Posterior cingulate gyrus (tissue), 11 donors: ENCODE data around the gene ZACN.

Source experiments
- DNase-seq, 10 donors: peaks; one replicate each; pipeline versions ENCODE4 v3.0.0 to v3.0.0-alpha.2; 2020 to 2021; ENCODE audit warnings: mixed read lengths in 3 of 10
- intact Hi-C: fragments of 100-400 bp; cut with DNase I; formaldehyde crosslinking; loops from one replicate; pipeline ENCODE4 v1.15.1; 2023

The ZACN gene

DNA sequence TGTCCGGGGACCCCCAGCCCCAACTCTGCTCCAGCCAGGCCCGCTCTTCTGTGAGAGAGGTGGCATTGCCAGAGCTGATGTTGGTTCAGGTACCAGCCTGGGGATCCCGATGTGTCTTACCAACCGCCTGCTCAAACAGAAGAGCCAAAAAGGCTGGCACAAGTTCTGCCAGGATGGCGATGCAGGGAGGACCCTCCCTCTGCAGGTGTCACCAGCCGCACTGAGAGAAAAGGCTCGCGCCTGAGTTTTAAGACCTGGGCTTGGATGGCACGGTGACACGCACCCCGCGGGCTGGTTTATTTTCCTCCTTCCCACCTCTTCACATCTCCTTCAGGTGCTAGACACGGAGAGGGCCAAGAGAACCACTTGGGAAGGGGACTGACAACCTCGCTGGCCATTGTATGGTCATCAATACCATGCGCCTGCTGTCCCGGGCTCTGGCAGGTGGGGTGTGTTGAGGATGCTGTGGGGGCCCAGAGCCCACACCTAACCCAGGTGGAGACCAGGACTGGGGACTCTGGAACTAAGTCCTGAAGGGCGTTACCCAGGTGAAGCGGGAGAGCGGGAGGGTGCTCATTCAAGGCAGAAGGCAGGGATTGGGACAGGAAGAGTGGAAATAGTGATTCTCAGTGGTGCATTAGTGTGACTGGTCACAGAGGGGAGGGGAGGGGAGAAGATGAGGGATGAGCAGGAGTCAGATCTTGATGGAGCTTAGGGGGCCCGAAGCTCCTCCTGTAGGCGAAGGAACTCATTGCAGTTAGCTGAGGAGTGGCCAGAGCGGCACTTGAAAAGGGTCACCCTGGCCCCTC is 45.8 kb downstream of the ZACN start:
- intact Hi-C loops: no loop called here

DNA sequence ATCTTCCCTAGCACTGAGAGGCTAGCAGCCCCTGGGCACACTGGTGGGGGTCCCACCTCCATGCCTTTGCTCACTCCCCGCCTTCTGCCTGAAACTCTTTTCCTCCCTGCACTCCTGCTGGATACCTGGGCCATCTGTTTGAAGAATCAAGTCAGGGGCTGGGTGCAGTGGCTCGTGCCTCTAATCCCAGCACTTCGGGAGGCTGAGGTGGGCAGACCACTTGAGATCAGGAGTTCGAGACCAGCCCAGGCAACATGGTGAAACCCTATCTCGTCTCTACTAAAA is 46.4 kb downstream of the ZACN start:
- peak in 1 of 10 donors; percentile 44 for DNase-seq
- intact Hi-C loops: no loop called here

More for the DNA sequence above, 45.8 kb downstream of the ZACN start:
- DNase-seq: peak in 1 of 10 donors; percentile 56

DNA sequence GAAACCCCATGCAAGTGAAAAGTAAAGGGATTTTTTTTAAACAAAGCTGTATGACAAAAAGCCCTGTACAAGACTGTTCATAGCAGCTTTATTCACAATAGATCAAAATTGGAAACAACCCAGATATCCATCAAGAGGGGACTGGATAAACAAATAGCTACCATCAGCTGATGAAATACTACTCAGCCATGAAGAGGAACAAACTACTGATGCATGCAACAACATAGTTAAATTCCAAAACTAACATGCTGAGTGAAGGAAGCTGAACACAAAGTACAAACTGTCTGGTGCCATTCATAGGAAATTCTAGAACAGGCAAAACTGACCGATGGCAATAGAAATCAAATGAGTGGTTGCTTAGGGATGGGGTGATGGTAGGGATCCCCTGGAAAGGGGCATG is 46.9 kb downstream of the ZACN start:
- intact Hi-C loops: no loop called here

DNA sequence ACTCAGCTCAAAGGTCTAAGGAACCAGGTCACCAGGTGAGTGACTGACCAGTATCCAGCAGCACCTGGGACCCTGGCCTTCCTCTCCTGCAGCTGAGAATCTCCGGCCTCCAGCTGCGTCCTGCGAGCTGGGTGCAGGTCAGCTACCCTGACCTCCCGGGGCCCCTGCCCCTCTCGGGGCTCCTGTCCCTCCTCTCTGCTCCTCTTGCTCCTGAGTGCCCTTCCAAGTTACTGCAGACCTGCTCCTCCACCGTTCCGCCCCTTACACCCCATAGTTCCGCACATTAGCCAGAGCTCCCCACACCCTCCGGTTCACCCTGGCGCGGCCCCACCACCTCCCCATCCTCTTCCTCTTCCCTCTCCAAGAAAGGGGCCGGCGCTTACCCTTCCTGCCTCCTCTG is 51.5 kb downstream of the ZACN start:
- peak in 1 of 10 donors; percentile 36 for DNase-seq
- intact Hi-C loops: no loop called here

More for the DNA sequence above, 46.9 kb downstream of the ZACN start:
- DNase-seq: no peak

DNA sequence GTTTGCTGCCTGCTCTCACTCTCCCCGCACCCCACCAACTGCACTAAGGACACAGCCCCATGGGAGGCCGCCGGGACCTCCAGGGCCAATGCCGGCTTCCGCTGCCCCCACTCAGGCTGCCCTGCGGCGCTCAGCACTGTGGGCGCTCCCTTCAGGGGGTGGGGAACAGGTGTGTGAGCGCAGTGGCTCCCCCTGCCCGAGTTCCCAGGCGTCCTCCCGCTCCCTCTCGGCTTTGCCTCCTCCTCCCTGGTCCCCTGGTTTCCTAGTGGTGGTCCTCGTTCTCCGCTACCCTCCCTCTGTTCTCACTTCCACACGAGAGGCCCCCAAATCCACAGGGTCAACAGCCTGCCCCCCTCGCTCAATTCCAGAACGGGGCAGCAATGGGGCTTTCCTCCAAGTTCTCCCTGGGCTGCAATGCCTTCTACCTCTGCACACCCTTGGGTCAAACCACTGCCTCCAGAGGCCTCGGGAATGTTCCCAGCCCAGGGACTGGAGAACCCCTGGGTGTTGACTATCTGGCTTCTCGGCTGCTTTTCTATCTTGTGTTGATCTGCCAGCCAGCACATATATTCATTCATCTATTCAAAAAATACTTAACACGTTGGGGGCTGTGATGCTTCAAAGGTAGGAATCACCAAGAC is 52.2 kb downstream of the ZACN start:
- DNase-seq: peak in 1 of 10 donors; percentile 59
- intact Hi-C loops: no loop called here

DNA sequence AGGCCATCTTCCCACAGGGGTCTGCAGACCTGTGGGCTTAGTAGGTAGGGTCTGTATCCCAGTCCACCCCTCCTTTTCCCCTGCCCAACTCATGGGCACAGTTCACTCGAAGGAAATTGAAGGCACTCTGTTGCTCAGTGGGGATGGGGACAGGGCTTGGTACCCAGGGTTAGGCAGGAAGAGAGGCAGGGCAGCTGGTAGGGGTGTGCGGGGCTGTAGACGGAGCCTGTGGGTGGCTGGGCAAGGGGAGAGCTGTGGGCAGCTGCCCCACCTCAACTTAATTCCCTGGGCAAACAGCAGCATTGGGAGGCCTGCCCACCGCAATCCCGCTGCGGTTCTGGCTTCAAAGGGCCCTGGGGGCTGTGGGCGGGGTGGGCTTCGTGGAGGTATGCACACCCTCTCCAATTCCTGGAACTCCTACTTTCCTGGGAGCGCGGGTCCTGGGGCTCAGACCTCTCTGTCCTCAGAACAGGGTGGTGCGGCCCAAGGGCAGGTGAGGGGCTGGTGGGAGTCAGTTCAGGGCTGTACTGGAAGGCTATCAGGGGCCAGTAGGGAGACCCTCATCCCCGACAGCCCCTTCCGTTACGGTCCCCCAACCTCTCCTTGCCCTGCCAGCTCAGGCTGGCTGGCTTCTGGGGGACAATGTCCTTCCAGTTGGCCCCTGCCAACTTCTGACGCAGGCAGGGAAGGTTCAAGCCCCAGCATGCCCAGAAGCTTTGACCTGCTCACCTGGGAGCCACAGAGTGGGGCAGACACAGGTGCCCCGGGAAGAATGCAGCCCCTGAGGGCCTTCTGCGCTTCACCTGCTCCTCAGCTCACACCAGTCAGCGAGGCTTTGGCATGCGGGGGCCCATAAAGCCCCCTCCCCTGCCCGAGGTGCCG is 53.0 kb downstream of the ZACN start:
- intact Hi-C loops: no loop called here
- peak in 1 of 10 donors; percentile 82 for DNase-seq
